HG03060 (cell line): ENCODE measurements around the gene OPN1SW.

Experiments
- ATAC-seq: cut with Tn5 transposase; IDR thresholded peaks from one replicate; pipeline ENCODE4 v1.9.1; 2021; ENCODE audit warnings: low read depth, moderate number of reproducible peaks; ENCODE audit not compliant: unreplicated experiment

Gene OPN1SW

DNA sequence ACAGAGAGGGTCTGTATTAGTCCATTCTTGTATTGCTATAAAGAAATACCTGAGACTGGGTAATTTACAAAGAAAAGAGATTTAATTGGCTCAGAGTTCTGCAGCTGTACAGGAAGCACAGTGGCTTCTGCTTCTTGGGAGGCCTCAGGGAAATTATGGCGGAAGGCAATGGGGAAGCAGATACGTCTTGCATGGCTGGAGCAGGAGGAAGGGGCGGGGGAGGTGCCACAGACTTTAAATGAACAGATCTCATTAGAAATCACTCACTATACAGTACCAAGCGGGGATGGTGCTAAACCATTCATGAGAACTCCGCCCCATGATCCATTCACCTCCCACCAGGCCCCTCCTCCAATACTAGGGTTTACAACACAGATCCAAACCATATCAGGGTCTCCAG is 40.2 kb downstream of the OPN1SW start:
- no peak for ATAC-seq

DNA sequence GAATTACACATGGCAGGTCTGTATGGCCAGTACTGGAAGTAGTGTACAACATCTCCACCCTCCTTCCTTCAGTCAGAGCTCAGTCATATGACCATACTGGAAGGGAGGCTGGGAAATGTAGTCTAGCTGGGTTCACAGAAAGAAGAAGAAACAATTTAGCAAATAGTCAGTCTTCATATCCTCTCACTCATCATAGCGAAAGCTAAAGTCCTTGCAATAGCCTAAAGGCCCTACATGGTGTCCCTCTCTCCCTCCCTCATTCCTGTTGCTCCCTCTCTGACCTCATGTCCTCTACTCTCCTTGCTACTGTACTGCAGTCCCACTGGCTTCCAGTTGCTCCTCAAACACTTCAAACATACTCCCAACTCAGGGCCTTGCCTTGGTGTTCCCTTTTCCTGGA is 40.7 kb downstream of the OPN1SW start:
- no peak for ATAC-seq

GRCh38 chr7:128733278-128733645 is 42.3 kb downstream of the OPN1SW start:
- no peak for ATAC-seq

DNA sequence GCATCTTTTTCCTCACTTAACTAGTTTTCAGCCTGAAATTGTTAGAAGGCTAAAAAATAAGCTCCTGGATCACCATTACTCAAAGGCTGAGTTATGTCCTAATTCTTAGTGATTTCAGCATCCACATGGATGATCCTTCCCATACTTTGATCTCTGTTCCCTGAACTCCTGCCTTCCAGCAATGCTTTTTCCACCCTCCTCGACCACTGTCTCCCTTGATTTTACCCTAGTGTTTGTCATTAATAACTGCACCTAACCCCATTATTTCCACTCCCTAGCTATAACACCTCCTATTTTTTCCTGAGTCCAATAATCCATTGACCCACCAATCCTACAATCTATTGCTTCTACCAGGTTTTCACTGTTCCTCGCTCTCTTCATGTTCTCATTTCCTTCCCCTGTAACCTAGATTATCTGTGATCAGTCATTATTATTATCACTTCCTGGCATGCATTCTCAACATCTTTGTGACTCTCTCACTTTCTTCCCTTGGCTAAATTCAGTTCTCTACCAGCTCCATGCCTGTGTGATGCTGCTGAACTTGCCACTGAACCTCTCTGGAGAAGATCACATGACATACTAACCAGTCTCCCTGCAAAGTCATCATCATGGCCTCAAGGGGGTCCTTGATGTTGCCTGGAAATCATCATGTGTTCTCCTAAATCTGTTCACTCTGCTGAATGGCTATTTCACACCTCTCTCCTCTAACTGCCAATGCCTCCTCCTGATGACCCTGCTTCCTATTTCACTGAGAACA is 42.9 kb downstream of the OPN1SW start:
- ATAC-seq, result no peak

DNA sequence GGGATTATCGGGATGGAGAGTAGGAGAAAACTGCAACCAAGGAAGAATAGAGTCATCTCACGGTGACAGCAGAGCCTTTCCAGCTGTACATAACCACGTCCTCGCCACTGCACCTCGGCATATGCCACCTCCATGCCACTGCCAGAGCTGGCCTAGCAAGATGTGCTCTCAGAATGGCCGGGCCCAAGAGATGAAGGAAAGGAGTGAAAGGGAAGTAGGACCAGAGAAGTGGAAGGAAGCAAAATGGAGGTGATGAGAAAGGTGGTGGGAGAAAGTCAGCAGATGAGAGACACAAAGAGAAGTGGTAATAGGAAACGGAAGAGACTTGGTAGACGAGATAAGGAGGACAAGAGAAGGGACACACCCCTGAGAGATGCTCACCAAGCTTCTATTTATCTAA is 44.4 kb downstream of the OPN1SW start:
- no peak for ATAC-seq

- no peak for ATAC-seq
These were observed 46.1 kb downstream of the OPN1SW start for GRCh38 chr7:128729494-128729893.

- no peak for ATAC-seq
These were observed 47.0 kb downstream of the OPN1SW start for GRCh38 chr7:128728598-128728997.

GRCh38 chr7:128727239-128727638 is 48.4 kb downstream of the OPN1SW start:
- ATAC-seq, result no peak

DNA sequence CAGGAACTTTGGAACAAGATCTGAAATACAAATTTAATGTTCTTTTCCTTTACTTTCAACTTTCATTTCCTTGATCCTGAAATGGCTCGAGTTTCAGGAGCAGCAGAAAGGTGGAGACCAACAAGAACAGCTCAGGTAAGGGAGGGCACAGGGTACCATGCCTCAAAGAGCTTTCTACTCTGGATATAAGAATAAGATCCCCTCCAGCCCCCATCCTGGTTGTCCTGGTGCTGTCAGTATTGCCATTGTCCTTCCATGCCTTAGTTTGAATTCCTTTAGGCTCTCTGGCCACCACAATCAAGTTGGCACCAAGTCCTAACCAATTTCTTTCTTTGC is 48.9 kb downstream of the OPN1SW start:
- ATAC-seq, result no peak

DNA sequence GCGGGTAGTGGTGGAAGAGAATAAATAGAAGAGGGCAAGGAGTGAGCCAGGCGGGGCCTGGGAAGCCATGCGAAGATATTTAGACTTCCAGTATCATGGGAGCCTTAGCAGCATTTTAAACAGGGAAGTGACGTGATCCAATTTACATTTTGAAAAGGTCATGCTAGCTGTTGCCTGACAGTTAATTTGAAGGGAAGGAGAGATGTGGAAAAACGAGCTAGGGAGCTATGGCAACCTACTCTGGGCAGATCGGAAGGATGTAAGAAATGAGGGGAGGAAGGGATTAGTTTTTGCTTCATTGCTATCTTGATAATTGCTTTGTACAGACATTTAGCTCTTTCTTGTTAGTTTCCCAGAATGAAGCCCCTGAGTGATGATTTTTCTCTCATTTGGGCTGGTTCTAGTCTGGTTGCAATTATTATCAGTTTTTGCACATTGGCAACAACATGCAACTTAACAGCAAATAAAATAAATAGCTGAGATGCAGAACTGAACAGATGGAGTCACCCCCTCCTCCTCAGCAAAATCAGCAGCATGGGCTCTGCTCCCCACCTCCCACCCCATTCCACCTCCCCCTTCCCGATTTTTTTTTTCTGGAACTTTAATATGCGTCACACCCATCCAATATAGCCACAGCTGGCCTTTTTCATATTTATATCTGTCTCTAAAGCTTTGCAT is 49.4 kb downstream of the OPN1SW start:
- no peak for ATAC-seq

- ATAC-seq, result no peak
These were observed 50.1 kb downstream of the OPN1SW start for GRCh38 chr7:128725531-128725930.

DNA sequence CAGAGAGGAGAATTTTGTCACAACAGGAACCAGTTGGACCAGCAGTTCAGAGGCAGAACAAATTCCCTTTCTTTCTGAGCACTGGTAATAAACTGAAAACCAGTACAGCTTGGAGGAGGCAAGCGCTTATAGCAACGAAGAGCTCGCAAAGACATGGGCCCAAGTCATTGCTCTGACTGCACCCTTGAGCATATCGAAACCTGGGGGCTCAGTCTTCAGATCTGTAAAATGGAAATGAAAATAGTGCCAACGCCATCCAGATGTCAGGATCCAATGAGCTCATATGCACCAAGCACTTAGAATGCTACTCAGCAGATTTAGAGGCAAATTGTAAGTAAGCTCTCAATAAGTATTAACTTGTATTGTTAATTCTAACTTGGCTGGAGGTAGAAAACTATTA is 50.9 kb downstream of the OPN1SW start:
- no peak for ATAC-seq
